ENCODE measurements around the gene RBM19.

The RBM19 gene

DNA sequence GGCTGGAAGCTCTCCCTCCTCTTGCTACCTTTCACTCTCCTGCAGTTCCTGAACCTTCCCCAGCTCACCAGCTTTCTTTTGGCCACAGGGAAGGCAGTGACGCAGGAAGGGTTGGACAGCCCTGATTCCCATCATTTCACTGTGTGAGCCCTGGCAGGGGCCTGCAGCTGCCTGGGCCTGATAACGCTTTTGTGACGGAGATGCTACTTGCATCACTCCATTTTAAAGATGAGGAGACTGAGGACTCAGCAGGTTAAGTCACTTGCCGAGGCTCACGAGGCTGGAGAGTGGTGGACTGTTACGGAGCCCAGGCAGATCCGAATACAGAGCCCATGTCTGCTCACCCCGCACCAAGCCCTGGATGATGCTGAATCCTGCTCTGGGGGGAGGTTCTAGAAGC, 145.3 kb downstream of the RBM19 start:
- Histone ChIP-seq H3K27me3 (replicated peaks; ENCODE audit: insufficient read depth, low read length) (no peaks in the 10 kb centered on the region), H3K9ac (ENCODE audit: low read length) (no peak overlapping the region), H3K9me3 (replicated peaks; ENCODE audit: insufficient read depth, low read length) (no peaks in the 10 kb centered on the region)

DNA sequence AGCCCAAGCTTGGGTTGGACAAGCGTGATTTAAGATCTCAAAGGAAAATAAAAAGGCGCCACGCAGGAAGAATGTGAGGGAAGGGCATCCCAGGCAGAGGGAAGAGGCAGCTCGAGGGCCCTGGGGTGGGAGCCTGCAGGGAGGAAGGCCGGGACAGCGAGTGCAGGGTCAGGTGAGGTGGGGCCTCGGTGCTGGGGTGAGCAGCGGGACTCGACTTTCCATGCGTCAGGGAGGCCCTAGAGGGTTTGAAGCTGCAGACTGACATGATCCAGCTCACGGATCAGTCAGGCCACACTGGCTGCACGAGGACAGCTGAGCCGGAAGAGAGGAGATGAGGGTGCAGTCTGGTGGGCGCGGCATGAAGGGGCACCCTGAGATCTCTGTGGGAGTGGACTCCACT, 145.8 kb downstream of the RBM19 start:
- no peak overlapping the region for H3K9ac ChIP-seq (ENCODE audit: low read length)
- TF ChIP-seq EZH2phosphoT487 (IDR thresholded peaks at IDR 0.05; ENCODE audit: low read length) (no peak), EZH2 (optimal IDR thresholded peaks at IDR 0.05; ENCODE audit: low read depth, low read length) (no peak)
- TF ChIP-seq, protein P1, sequence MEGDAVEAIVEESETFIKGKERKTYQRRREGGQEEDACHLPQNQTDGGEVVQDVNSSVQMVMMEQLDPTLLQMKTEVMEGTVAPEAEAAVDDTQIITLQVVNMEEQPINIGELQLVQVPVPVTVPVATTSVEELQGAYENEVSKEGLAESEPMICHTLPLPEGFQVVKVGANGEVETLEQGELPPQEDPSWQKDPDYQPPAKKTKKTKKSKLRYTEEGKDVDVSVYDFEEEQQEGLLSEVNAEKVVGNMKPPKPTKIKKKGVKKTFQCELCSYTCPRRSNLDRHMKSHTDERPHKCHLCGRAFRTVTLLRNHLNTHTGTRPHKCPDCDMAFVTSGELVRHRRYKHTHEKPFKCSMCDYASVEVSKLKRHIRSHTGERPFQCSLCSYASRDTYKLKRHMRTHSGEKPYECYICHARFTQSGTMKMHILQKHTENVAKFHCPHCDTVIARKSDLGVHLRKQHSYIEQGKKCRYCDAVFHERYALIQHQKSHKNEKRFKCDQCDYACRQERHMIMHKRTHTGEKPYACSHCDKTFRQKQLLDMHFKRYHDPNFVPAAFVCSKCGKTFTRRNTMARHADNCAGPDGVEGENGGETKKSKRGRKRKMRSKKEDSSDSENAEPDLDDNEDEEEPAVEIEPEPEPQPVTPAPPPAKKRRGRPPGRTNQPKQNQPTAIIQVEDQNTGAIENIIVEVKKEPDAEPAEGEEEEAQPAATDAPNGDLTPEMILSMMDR (IDR thresholded peaks at IDR 0.05; ENCODE audit: low read length), result no peak

More for the DNA sequence above, 145.3 kb downstream of the RBM19 start:
- H3F3A ChIP-seq (ENCODE audit: insufficient read depth, low read length), result no peaks in the 10 kb centered on the region
- no peak overlapping the region for H3K4me3 ChIP-seq (ENCODE audit: low read length)
- H2AFZ ChIP-seq (ENCODE audit: low read length), result no peak overlapping the region
- H3K79me2 ChIP-seq (ENCODE audit: low read length), result no peaks in the 10 kb centered on the region
- no peaks in the 10 kb centered on the region for H4K20me1 ChIP-seq (ENCODE audit: insufficient read depth, low read length)
- H3K9me2 ChIP-seq (replicated peaks; ENCODE audit: insufficient read depth, low read length), result no peaks in the 10 kb centered on the region
- no peak for DNase-seq
- no peak overlapping the region for H3K27ac ChIP-seq (ENCODE audit: low read length)
- TF ChIP-seq, protein P1 (IDR thresholded peaks at IDR 0.05; ENCODE audit: low read length), result no peak
- TF ChIP-seq EZH2phosphoT487 (IDR thresholded peaks at IDR 0.05; ENCODE audit: low read length) (no peak), EZH2 (optimal IDR thresholded peaks at IDR 0.05; ENCODE audit: low read depth, low read length) (no peak)
- H3K4me1 ChIP-seq (ENCODE audit: low read length), result no peaks in the 10 kb centered on the region
- H3K4me2 ChIP-seq (ENCODE audit: low read depth, low read length), result no peak overlapping the region
- H3K36me3 ChIP-seq (replicated peaks; ENCODE audit: insufficient read depth, low read length), result no peaks in the 10 kb centered on the region

DNA sequence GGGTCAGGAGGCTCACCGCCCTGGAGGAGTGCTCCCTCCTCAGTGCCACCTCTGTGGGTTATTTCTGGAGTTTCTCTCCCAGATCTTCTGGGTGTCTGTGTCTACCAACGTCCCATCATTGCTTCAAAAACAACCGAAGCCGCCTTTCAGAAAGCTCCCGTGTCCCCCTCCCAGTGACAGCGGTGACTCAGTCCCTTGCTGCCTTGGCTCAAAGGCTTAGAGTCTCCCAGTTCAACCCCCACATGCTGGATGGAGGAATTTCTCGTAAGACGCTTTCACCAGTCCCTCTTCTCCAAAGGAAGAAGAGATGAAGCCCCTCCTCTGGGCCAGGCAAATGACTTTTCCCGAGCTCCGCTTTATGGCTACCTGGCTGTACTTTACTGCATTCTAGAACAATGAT, 146.6 kb downstream of the RBM19 start:
- Histone ChIP-seq H3K79me2 (ENCODE audit: low read length) (no peaks in the 10 kb centered on the region), H3K27me3 (replicated peaks; ENCODE audit: insufficient read depth, low read length) (no peaks in the 10 kb centered on the region), H3K4me2 (ENCODE audit: low read depth, low read length) (no peak overlapping the region), H3K27ac (ENCODE audit: low read length) (no peak overlapping the region), H3K9me3 (replicated peaks; ENCODE audit: insufficient read depth, low read length) (no peaks in the 10 kb centered on the region), H2AFZ (ENCODE audit: low read length) (no peak overlapping the region), H3K4me3 (ENCODE audit: low read length) (no peak overlapping the region), H3K4me1 (ENCODE audit: low read length) (no peaks in the 10 kb centered on the region), H4K20me1 (ENCODE audit: insufficient read depth, low read length) (no peaks in the 10 kb centered on the region), H3K9ac (ENCODE audit: low read length) (no peak overlapping the region), H3K9me2 (replicated peaks; ENCODE audit: insufficient read depth, low read length) (no peaks in the 10 kb centered on the region), H3K36me3 (replicated peaks; ENCODE audit: insufficient read depth, low read length) (no peaks in the 10 kb centered on the region), H3F3A (ENCODE audit: insufficient read depth, low read length) (no peaks in the 10 kb centered on the region)
- no peak for DNase-seq
- TF ChIP-seq, protein P1 (IDR thresholded peaks at IDR 0.05; ENCODE audit: low read length), result no peak
- TF ChIP-seq EZH2phosphoT487 (IDR thresholded peaks at IDR 0.05; ENCODE audit: low read length) (no peak), EZH2 (optimal IDR thresholded peaks at IDR 0.05; ENCODE audit: low read depth, low read length) (no peak)

More for the DNA sequence above, 145.8 kb downstream of the RBM19 start:
- H4K20me1 ChIP-seq (ENCODE audit: insufficient read depth, low read length), result no peaks in the 10 kb centered on the region
- no peaks in the 10 kb centered on the region for H3F3A ChIP-seq (ENCODE audit: insufficient read depth, low read length)
- no peaks in the 10 kb centered on the region for H3K36me3 ChIP-seq (replicated peaks; ENCODE audit: insufficient read depth, low read length)
- H3K79me2 ChIP-seq (ENCODE audit: low read length), result no peaks in the 10 kb centered on the region
- H3K9me2 ChIP-seq (replicated peaks; ENCODE audit: insufficient read depth, low read length), result no peaks in the 10 kb centered on the region
- H3K27me3 ChIP-seq (replicated peaks; ENCODE audit: insufficient read depth, low read length), result no peaks in the 10 kb centered on the region
- no peak overlapping the region for H3K4me3 ChIP-seq (ENCODE audit: low read length)
- H3K9me3 ChIP-seq (replicated peaks; ENCODE audit: insufficient read depth, low read length), result no peaks in the 10 kb centered on the region
- no peaks in the 10 kb centered on the region for H3K4me1 ChIP-seq (ENCODE audit: low read length)
- H3K27ac ChIP-seq (ENCODE audit: low read length), result no peak overlapping the region
- no peak overlapping the region for H2AFZ ChIP-seq (ENCODE audit: low read length)
- no peak for DNase-seq
- no peak overlapping the region for H3K4me2 ChIP-seq (ENCODE audit: low read depth, low read length)
